DOHH2 (cell line): ENCODE measurements around the gene ZWINT.

Experiments used
- H3F3A ChIP-seq: fragments of 200-600 bp; sonication (generic), shearing (Covaris generic); 2 replicates; pipeline ENCODE4 v1.6.0; 2016; ENCODE audit warnings: antibody characterized with exemption, mild to moderate bottlenecking; ENCODE audit not compliant: control insufficient read depth, insufficient read depth
- H3K27ac ChIP-seq: fragments of 200-600 bp; sonication (generic); 2 replicates; pipeline ENCODE4 v1.5.1; 2014; ENCODE audit warnings: low read depth, mild to moderate bottlenecking, low read length, moderate library complexity
- H3K27me3 ChIP-seq: fragments of 200-600 bp; sonication (generic); 2 replicates; pipeline ENCODE4 v1.6.1; 2014; ENCODE audit warnings: mild to moderate bottlenecking, low read length, mixed read lengths; ENCODE audit not compliant: control insufficient read depth
- H3K36me3 ChIP-seq: fragments of 200-600 bp; sonication (generic); 2 replicates; pipeline ENCODE4 v1.6.1; 2014; ENCODE audit warnings: mild to moderate bottlenecking, low read length, moderate library complexity, mixed read lengths; ENCODE audit not compliant: control insufficient read depth
- H3K4me1 ChIP-seq: fragments of 200-600 bp; sonication (generic); 2 replicates; pipeline ENCODE4 v1.6.1; 2014; ENCODE audit warnings: mild to moderate bottlenecking, low read length, mixed read lengths; ENCODE audit not compliant: control insufficient read depth
- H3K4me2 ChIP-seq: fragments of 200-600 bp; sonication (generic); 2 replicates; pipeline ENCODE4 v1.6.0; 2014; ENCODE audit warnings: mild to moderate bottlenecking, low read length, moderate library complexity
- H3K4me3 ChIP-seq: fragments of 200-600 bp; sonication (generic); 2 replicates; pipeline ENCODE4 v1.5.1; 2014; ENCODE audit warnings: mild to moderate bottlenecking, low read length, mixed read lengths
- H3K79me2 ChIP-seq: fragments of 200-600 bp; sonication (generic); 2 replicates; pipeline ENCODE4 v1.6.1; 2014; ENCODE audit warnings: mild to moderate bottlenecking, low read length, mixed read lengths; ENCODE audit not compliant: control insufficient read depth
- H3K9me2 ChIP-seq: fragments of 200-600 bp; sonication (generic); replicated peaks from 2 replicates; pipeline ENCODE4 v1.6.1; 2014; ENCODE audit warnings: mild to moderate bottlenecking, low read length, mixed read lengths; ENCODE audit not compliant: control insufficient read depth
- H3K9me3 ChIP-seq: fragments of 200-600 bp; sonication (generic); 2 replicates; pipeline ENCODE4 v1.6.1; 2014; ENCODE audit warnings: antibody characterized with exemption, low read length, mixed read lengths; ENCODE audit not compliant: control insufficient read depth, insufficient read depth
- H4K20me1 ChIP-seq: fragments of 200-600 bp; sonication (generic); 2 replicates; pipeline ENCODE4 v1.6.0; 2014; ENCODE audit warnings: low read depth, mild to moderate bottlenecking, antibody characterized with exemption, low read length, moderate library complexity; ENCODE audit not compliant: control insufficient read depth, insufficient read depth
- CTCF ChIP-seq: fragments of 200-600 bp; sonication (generic); IDR thresholded peaks from one replicate; pipeline ENCODE4 v1.5.1; 2014; ENCODE audit warnings: antibody characterized with exemption, mild to moderate bottlenecking, low read depth, low read length; ENCODE audit not compliant: poor library complexity, severe bottlenecking
- EZH2phosphoT487 ChIP-seq: fragments of 200-600 bp; sonication (generic); IDR thresholded peaks from 2 replicates; pipeline ENCODE4 v1.6.1; 2017; ENCODE audit warnings: borderline replicate concordance, mild to moderate bottlenecking, antibody characterized with exemption, low read length, moderate library complexity, mixed read lengths

Gene ZWINT

GRCh38 chr10:56349611-56350010 lies 11.4 kb downstream of the ZWINT start:
- H3K9me2 ChIP-seq: no peaks in the 10 kb centered on the region
- no peak overlapping the region for H3K4me2 ChIP-seq
- no peaks in the 10 kb centered on the region for H3K4me1 ChIP-seq
- H3K9me3 ChIP-seq: no peaks in the 10 kb centered on the region
- peaks cover 13% of the 10 kb centered on the region for H3K36me3 ChIP-seq
- no peaks in the 10 kb centered on the region for H3K27me3 ChIP-seq
- H3K79me2 ChIP-seq: no peaks in the 10 kb centered on the region
- H3K4me3 ChIP-seq: no peak overlapping the region
- TF ChIP-seq CTCF: no peak
- no peak for TF ChIP-seq EZH2phosphoT487
- peaks cover 2% of the 10 kb centered on the region for H3F3A ChIP-seq
- H3K27ac ChIP-seq: no peak overlapping the region
- H4K20me1 ChIP-seq: no peaks in the 10 kb centered on the region

DNA sequence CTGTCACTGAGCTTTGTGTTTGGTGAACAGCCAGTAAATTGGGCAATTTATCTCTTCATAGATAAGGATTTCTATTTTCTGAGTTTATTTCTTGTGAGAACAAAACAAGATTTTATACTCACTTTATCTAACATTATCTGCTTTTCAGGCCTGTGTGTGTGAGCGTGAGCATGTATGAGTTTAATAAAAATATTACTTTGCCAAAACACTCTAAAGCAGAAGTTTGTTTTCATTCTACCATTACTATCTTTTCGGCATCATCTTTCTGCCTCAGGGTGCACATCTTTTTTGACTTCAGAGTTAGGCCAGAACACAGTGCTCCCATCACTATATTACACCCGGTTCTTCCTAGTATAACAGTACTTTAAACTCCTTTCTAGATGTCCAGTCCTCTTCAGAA lies 13.0 kb downstream of the ZWINT start:
- Histone ChIP-seq H3K27me3 (no peaks in the 10 kb centered on the region), H3K36me3 (peaks cover 4% of the 10 kb centered on the region; the same call in 1 of the 2 replicates), H3F3A (peaks cover 2% of the 10 kb centered on the region; the same call in 1 of the 2 replicates), H4K20me1 (no peaks in the 10 kb centered on the region), H3K79me2 (no peaks in the 10 kb centered on the region), H3K9me3 (no peaks in the 10 kb centered on the region), H3K9me2 (no peaks in the 10 kb centered on the region), H3K4me1 (no peaks in the 10 kb centered on the region), H3K4me2 (no peak overlapping the region), H3K27ac (no peak overlapping the region), H3K4me3 (no peak overlapping the region)
- TF ChIP-seq EZH2phosphoT487 (no peak), CTCF (no peak)

DNA sequence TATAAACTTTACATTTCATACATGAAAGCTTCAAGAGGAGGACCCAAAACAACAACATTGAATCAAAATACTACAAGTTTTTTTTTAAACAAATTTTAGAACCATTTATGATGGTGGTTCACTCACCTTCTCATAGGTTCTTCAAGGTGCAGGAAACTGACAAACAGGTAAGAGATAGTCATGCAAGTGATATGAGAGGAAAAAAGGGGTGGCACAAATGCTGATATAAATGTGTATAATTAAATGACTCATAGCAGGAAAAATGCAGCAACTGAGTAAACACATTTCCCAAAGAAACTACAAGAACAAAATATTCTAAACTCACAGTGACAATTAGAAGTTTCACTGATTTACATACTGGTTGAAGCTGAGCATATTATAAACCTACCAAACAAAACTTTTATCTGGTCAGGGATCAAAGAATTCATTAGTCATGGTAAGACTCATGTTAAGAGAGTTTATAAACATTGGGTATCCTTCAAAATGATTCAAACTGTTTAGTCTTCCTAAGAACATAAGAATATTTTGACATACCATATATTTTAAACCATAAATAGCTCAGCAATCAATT lies 14.1 kb downstream of the ZWINT start:
- H3K9me3 ChIP-seq: no peaks in the 10 kb centered on the region
- TF ChIP-seq EZH2phosphoT487 (no peak), CTCF (no peak)
- no peaks in the 10 kb centered on the region for H3F3A ChIP-seq
- no peaks in the 10 kb centered on the region for H4K20me1 ChIP-seq
- H3K4me1 ChIP-seq: no peaks in the 10 kb centered on the region
- no peaks in the 10 kb centered on the region for H3K27me3 ChIP-seq
- H3K79me2 ChIP-seq: no peaks in the 10 kb centered on the region
- no peak overlapping the region for H3K27ac ChIP-seq
- no peaks in the 10 kb centered on the region for H3K36me3 ChIP-seq
- H3K9me2 ChIP-seq: no peaks in the 10 kb centered on the region
- no peak overlapping the region for H3K4me2 ChIP-seq
- H3K4me3 ChIP-seq: no peak overlapping the region
